HG02970 (cell line): ENCODE measurements around the gene ATP6AP1.

Experiments used
- ATAC-seq: cut with Tn5 transposase; IDR thresholded peaks from one replicate; pipeline ENCODE4 v1.9.1; 2021; ENCODE audit warnings: mild to moderate bottlenecking, moderate library complexity, moderate number of reproducible peaks; ENCODE audit not compliant: unreplicated experiment, low FRiP score

Gene ATP6AP1

DNA sequence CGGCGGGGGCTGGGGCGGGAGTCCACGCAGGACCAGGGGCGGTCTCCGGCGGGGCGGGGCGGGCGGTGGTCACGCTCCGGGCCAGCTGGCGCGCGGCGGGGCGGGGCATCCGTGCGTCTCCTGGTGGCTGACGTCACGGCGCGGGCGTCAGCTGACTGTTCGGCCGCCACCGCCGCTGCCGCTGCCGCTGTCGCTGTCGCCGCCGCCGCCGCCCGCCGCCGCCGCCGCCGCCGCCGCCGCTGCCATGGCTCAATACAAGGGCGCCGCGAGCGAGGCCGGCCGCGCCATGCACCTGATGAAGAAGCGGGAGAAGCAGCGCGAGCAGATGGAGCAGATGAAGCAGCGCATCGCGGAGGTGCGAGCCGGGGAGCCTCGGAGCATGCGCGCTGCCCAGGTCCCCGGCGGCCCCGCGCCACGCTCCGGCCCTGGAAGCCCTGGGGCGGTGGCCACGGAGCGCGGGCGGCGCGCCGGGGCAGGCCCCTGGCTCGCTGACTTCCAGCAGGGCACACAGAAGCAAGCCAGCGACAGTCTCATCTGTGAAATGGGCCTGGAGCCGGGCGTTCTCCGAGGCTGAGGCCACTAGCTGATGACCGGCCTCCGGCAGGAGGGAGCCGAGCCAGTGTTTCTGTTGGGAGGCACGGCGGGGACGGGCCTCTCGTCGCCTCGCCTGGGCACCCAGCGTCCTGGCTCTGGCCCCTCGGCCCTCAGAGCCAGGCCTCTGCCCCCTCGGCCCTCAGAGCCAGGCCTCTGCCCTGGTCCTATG, 15.7 kb downstream of the ATP6AP1 start, which contains the start of gene FAM50A:
TSS of gene FAM50A (plus strand) at position 150 of the 763 bp plus-strand sequence. CDS start at position 245, 95 bp downstream.
- no peak for ATAC-seq

DNA sequence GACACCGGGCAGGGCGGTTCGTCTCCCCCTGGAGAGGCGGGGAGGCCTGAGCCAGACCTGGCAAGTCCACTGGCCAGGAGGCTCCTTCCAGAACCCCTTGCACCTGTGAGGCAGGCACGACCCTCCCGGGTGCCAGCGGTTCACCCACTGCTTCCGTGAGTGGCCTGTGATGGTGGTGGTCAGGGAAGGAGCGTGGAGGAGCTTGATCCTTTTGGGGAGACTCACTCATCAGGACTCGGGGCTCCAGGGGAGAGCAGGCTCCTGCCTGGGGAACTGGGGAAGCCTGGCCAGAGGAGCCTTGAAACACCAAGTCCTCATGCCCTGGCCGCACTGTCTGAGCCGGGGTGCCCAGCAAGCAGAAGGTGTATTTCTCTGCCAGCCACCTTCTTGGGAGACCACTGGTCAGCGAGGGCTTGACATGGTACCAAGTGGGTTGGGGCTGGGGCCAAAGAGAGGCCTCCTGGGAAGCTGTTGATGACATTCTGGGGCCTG, 16.3 kb downstream of the ATP6AP1 start:
- no peak for ATAC-seq

DNA sequence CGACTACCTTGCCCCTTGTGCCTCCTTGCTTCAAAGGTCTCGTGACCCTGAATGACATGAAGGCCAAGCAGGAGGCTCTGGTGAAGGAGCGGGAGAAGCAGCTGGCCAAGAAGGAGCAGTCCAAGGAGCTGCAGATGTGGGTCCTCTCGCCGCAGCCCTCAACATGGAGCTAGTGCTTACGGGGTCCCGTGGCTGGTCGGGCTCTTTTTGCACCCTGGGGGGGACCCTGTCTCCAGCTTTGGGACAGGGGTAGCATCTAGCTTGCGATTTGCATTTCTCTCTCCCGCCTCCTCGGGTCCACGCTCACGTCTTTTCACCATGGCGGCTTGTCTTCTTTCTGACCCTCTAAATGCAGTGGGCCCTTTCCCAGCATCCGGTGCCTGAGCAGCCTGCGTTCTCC, 17.3 kb downstream of the ATP6AP1 start:
- ATAC-seq = no peak

DNA sequence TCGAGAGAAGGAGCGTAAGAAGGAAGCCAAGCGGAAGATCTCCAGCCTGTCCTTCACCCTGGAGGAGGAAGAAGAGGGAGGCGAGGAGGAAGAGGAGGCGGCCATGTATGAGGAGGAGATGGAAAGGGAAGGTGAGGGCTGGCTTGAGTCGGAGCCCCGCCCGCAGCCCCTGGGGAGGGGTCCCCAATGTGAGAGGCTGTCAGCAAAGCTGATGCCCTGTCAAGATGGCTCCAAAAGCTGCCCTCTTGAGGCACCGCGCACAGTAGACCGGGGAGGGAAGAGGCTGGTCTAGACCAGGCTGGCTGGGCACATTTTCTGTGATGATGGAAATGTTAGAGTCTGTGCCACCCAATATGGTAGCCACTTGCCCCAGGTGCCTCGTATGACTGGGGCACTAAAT, 18.0 kb downstream of the ATP6AP1 start:
- no peak for ATAC-seq

DNA sequence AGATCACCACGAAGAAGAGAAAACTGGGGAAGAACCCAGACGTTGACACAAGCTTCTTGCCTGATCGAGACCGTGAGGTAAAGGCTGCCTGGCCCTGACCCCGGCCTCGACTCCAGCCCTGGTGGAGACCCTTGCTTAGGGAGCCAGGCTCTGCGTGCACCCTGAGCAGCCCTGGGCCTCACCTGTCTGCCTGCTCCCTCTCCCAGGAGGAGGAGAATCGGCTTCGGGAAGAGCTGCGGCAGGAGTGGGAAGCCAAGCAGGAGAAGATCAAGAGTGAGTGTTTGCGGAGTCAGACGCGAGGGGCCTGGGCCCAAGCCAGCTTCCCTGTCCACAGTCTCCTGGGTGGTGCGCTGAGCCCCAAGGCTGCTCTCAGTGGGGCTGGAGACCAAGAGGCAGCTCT, 20.0 kb downstream of the ATP6AP1 start:
- no peak for ATAC-seq

DNA sequence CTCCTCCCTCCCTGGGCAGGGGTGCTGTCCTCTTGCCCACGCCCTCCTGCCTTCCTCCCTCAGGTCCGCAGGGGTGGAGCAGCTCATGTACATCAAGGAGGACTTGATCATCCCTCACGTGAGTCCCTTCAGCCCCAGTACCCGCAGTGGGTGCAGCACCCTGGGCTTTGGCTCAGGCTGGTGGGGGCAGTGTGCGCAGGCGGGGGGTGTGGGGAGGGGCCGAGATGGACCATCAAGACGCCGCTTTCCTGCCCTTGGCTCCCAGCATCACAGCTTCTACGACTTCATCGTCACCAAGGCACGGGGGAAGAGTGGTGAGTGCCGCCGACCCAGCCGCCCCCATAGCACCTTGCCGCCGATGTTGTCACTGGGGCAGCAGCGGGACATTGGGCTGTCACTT, 21.1 kb downstream of the ATP6AP1 start:
- no peak for ATAC-seq

DNA sequence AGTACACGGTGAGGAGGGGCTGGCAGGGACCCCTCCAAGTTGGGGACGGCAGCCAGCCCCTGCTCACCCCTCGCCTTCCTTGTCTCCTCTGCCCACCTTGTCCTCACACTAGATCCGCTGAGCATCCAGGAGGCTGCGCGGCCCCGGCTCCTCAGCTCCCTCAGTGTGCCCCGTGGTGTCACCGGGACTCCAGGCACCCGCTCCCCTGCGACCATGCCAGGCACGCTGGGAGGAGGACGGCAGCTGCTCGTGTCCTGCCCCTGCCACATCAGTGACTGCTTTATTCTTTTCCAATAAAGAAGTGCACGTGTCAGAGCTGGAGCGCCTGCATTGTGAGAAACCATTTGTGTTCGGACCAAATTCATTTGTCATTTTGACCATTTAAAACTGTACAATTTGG, 21.8 kb downstream of the ATP6AP1 start:
- no peak for ATAC-seq

DNA sequence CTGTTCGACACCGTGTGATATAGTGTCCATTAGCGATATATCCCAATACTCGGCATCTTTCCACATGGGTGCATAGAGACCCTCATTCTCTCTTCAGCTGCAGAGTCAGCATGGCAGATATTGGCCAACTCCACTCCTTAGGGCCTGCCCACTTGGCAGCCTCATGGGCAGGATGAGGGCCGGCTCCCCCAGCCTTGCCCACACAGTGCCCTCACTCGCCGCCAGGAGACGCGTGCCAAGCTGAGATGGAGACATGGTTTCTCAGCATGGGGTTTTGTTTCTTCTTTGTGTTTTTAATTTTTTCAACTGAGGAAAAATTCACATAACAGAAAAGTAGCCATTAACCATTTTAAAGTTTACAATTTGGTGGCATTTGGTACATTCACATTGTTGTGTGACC, 24.3 kb downstream of the ATP6AP1 start:
- no peak for ATAC-seq

DNA sequence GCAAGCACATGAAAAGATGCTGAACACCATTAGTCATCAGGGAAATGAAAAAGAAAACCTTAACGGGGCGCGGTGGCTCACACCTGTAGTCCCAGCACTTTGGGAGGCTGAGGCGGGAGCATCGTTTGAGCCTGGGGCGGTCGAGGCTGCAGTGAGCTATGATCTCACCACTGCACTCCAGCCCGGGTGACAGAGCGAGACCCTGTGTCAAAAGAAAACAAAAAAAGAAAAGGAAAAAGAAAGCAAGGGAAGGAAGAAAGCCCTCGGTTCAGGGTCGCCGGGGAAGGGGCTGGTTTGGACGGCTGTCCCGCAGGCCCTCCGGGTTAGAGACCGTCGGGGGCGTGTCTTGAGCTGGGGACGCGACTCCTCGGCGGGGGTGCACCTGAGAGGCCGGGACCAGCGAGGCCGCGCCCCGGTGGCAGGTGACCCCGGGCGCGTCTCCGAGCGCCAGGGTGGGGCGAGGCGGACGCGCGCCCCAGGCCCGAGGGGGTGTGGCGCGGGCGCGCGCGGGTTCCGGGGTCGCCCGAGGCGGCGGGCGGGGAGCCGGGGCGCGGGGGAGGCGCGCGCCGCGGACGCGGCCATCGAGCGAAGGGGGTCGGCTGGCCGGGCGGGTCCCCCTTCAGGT, 29.1 kb downstream of the ATP6AP1 start:
- peak; percentile 31 for ATAC-seq

DNA sequence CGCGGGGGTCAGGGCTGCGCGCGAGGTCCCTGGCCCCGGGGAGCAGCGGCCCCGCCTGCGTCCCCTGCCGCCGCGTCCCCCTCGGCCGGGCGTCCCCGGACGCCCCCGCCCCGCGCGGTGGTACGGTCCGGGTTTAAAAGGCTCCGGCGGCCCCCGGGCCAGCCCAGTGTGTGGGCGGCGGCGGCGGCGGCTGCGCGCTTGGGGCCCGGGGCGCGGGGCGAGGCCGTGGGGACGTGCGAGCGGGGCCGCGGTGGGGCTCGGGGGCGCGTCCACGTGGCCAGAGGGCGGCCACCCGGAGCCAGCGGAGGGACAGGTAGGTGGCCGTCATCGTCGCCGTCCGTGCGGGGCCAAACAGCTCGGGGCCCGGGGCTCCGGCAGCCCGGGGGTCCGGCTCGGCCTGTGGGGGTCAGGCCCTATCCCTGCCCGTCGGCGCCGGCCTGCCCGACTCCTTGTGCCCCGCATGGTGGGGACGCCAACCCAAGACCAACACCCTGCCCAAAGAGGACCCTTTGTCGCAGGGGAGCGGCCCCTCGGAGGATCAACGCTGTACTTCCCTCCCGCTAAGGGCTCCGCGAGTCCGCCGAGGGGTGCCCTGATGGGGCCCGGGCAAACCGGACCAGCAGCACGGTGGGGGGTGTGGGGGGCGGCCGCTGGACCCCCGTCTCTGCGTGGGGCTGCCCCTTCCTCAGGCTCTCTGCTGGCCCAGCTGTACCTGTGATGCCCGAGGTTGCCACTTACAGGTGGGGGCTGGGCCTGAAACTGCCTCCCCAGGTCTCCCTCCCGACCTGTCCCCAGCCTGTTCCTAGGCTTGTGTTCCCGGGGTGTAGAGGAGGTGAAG, 29.9 kb downstream of the ATP6AP1 start, which contains the start of gene PLXNA3:
TSS of gene PLXNA3 (plus strand) at position 166 of the 838 bp plus-strand sequence. CDS start 1,903 bp downstream, outside the sequence.
- ATAC-seq = peak; percentile 43

DNA sequence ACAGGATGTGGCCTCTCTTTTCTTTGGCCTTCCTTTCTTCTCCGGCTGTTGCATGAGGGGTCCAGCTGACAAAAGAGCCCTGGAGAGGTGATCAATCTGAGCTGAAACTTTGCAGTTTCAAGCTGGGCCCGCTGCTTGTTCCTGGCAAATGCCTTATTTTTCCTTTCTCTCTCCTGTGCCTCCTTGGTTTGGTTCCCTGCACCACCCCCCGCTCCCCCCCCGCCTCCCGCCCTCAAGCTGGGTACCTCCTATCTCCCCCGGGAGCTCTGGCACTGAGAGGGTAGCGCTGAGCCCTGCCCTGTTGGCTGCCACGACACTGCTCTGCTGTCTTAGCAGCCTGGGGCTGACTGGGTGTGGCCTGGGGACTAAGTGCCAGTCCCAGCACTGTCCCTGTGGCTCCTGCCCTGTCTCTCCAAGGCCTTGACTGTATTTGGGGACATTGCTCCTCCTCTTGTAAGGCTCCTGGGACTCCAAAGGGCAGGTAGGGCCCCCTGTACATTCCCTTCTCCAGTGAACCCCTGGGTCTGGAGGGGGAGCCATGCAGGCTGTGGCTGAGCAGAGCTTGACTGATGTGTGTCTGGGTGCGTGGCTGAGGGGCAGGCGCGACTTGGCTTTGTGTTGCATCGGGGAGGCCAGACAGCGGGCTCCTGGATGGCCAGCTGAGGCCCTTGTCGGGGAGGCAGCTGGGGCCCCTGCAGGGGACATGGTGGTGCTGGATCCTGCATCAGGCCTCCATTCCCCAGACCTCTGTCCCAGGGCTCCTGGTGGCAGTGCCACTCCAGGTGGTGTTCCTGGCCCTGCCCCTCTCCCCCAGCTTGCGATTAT, 30.7 kb downstream of the ATP6AP1 start:
- ATAC-seq = no peak

DNA sequence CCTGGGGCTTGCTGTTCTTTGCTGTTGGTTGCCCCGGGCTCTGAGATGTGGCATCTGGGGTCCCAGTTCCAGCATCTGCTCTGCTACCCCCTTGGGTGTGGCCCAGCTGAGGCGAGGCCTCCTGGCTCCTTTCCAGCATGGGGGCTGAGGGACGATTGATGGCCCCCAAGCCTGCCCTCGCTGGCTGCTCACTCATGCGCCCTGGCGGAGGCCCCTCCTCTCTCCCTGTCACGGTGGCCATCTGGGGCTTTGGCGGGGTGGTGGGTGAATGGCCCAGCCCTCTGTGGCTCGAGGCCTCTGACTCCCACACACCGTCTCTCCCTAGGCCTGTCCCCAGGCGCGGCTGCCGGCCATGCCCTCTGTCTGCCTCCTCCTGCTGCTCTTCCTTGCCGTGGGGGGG, 31.4 kb downstream of the ATP6AP1 start:
- ATAC-seq = no peak

DNA sequence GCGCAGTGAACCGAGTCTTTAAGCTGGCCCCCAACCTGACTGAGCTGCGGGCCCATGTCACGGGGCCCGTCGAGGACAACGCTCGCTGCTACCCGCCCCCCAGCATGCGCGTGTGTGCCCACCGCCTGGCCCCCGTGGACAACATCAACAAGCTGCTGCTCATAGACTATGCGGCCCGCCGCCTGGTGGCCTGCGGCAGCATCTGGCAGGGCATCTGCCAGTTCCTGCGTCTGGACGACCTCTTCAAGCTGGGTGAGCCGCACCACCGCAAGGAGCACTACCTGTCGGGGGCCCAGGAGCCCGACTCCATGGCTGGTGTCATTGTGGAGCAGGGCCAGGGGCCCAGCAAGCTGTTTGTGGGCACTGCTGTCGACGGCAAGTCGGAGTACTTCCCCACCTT, 31.8 kb downstream of the ATP6AP1 start:
- ATAC-seq = no peak

DNA sequence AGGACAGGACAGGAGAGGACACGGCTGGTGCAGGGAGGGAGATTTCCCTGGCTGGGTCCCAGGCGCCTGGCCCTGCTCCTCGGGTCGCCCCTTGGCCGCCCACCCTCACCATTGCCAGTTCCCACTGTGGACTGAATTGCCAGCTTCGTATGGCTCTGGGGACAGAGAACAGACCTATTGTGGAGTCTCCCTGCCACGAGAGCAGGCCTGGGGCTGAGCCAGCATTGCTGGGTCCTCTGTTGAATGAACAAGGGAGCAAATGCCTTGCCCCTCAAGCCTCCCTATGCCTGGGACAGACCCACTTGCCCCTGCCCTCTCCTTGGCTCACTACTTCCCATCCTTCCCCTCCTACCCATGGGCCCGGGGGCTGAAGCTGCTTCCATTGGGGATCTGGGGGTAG, 33.9 kb downstream of the ATP6AP1 start:
- no peak for ATAC-seq

DNA sequence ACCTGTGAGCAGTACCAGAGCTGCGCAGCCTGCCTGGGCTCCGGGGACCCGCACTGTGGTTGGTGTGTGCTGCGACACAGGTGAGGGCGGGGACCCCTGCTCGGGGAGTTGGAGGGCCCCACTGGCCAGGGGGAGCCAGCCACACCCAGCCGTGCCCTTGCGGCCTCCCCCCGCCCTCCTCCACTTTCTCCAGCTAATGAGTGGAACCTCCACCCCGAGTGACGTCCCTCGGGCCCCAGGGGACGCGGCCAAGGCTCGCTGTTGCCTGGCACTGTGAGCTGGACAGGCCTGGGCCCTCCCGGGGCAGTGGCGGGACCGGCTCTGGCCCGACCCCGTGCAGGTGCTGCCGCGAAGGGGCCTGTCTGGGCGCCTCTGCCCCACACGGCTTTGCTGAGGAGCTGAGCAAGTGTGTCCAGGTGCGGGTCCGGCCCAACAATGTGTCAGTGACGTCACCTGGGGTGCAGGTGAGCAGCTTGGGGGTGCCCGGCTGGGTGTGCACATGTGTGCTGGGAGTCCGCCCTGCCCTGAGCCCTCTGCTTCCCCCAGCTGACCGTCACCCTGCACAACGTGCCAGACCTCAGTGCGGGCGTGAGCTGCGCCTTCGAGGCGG, 35.2 kb downstream of the ATP6AP1 start:
- ATAC-seq = no peak

DNA sequence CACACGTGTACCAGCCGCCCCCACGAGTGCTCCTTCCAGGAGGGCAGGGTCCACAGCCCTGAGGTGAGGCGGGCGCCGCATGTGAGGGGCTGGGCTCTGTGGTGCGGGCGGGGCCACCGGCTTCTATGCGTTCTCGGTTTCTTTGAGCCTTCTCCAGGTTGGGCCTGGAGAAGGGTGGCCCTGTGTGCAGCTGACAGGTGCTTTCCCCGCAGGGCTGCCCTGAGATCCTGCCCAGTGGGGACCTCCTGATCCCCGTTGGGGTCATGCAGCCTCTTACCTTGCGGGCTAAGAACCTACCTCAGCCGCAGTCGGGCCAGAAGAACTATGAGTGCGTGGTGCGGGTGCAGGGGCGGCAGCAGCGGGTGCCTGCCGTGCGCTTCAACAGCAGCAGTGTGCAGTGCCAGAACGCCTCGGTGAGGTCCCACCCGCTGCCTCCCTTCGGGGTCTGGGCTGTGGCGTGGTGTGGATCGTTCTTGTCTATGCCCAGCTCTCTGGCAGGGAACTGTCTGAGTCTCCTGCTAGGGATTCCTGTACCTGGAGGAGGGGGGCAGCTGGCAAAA, 36.4 kb downstream of the ATP6AP1 start:
- ATAC-seq = no peak

DNA sequence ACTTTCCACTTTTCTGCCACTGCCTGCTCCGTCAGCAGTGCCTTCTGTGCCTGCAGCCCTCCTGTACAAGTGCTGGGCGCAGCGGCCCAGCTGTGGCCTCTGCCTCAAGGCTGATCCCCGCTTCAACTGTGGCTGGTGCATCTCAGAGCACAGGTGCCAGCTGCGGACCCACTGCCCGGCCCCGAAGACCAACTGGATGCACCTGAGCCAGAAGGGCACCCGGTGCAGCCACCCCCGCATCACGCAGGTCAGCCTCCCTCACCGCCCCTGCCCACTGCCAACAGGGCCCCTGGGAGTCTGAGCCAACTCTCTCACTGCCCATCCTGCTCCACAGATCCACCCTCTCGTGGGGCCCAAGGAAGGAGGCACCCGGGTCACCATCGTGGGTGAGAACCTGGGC, 37.1 kb downstream of the ATP6AP1 start:
- ATAC-seq = no peak

DNA sequence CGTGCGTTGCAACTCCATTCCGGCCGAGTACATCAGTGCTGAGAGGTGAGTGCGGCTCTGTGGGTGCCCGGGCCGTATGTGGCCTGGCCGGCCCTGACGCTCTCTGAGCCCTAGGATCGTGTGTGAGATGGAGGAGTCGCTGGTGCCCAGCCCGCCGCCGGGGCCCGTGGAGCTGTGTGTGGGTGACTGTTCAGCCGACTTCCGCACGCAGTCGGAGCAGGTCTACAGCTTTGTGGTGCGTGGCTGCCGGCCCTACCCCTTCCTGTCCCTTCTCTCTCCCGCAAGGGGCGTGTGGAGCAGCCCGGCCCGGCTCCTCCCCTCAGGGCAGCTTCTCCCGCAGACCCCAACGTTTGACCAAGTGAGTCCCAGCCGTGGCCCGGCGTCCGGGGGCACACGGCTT, 37.6 kb downstream of the ATP6AP1 start:
- no peak for ATAC-seq

DNA sequence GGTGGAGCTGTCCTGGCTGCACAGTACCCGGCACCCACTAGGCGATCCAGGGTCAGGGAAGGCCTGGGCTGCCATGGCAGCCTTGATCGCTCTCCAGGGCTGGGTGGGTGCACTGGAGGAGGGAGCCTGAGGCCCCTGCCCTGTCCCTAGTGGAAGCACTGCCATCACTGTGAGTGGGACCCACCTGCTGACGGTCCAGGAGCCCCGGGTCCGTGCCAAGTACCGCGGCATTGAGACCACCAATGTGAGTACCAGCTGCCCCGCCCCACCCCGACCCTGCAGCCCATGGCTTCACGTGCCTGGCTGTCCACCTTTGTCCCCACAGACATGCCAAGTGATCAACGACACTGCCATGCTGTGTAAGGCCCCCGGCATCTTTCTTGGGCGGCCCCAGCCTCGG, 38.4 kb downstream of the ATP6AP1 start:
- no peak for ATAC-seq
